Measurements from ENCODE around the gene CDR2.
"Not testable (repeated sequence)": the region's sequence is repeated elsewhere in the genome, so short reads cannot be mapped to it uniquely, and the experiment has no call there.

Gene CDR2

DNA sequence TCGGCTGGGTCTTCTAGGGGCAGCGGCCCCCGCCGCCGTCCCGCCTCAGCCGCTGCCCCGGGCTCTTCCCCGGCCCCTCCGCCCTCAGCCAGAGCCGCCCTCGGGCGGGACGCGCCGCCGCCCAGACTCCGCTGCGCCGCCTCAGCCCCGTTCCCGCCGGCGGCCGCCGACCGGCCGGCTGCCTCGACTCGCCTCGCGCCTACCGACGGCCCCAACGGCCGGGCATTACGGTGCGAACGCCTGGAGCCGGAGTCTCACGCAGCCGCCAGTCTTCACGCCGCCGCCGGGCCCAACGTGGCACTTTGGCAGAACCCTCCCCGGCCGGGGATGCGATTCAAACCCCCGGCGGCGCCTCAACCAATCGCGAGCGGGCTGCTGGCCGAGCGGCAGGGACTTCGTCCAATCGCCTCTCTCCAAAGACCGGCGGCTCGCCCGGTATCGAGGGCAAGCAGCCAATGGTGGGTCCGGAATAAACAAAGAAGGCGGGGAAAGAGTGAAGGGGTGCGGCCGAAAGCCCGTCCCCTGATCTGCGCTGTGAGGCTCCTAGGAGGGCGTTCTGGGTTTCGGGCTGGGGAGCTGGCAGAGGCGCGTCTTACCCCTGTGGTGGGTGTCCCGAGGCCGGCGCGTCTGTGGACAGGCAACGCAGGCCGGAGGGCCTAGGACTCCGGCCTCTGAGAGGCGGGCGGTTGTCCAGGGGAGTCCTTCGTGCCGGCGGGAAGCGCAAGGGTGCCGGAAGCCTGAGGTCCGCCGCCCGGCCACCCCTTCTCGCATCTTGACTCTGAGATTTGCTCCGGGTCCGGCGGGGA lies at the start of gene CDR2:
Gene CDR2, minus strand, starts transcription at position 309 of the 806 bp plus-strand sequence. CDS start 310 bp downstream, outside the sequence.
- DNase-seq: peak; percentile 98 to 99

DNA sequence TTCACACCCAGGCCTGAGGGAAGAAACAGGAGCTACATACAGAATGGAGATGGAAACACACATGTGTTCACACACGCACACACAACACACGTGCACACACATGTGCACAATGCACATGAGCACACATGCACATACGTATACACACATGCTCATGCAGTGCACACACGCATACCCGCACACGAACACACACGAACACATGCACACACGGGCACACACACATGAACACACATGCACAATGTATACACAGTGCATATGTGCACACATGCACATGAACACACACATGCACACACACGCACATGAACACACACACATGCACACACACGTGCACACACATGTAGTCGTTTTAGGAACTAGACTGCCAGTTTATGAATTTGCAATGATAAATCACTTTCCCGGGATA lies 49.3 kb upstream of the CDR2 start:
- DNase-seq: no peak

DNA sequence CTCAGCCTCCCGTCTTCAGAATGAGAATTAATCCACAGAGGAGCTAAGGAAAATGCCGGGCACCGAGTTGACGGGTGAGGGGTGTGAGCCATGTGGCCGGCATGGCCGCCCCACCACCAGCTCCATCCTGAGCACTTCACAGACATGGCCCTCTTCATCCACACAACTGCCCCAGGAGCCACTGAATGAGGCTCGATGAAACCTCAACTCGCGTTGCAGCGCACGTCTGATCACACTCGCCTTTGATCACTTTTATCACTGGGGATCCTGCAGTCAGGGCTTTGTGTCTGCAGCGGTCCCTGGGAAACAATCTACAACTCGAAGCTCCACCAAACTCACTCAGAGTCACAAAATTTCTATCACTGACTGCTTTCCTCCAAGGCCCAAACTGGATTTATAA lies 46.7 kb upstream of the CDR2 start:
- no peak for DNase-seq

DNA sequence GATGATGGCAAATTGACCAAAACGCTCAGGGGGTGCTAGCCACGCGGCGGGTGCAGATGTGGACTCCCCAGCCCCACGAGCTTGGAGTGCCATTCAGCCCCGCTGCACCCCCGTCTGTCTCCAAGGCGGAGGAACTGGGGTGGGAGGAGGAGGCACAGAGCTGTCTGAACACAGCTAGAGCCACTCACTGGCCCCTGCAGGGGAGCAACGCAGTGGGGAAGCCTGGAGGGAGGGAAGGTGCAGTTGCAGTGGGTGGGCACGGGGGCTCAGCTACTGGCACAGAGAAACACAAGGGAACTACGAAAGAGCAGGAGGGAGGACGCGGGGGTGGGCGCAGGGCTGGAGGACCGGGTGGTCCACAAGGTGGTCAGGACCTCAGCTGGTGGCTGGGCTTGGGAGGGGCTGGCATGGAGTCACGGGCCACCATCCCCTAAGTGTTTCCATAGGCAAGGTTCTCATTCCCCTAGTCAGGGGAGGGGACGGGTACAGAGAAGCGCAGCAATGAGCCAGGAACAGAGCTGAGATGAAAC lies 46.3 kb upstream of the CDR2 start:
- no peak for DNase-seq

DNA sequence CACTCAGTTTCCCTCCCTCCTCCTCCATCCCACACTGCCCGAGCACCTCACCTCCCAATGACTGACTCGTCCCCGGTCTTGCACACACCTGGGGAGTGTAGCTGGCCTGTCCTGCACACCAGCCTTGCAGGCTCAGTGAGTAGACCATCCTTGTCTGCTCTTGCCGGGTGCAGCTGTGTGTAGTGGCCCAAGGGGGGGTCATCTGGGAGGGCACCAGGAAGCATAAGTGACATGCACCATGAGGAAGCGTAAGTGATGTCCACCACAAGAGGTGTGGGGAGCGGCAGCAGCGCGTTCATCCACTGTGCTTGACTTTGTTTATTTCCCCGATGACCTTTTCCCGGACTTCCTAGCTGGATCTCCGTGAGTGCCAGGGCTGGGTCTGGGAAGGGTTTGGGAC lies 45.5 kb upstream of the CDR2 start:
- DNase-seq: no peak

DNA sequence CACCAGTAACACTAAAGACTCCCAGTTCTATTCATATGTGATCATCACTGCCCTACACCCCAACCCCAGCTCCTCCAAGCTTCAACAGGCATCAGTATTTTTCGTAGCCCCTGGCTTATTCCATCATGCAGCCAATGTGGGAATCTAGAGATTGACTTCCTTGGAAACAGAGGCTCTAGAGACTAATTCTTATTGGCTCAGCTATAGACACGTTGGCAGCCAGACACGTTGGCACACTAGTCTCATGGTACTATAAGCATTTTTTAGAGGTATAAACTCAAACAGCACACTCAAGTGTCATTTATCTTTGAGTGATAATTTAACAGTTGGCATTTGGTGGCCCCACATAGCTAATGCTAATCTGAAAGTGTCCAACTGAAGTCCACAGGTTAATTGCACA lies 44.4 kb upstream of the CDR2 start:
- DNase-seq: no peak

DNA sequence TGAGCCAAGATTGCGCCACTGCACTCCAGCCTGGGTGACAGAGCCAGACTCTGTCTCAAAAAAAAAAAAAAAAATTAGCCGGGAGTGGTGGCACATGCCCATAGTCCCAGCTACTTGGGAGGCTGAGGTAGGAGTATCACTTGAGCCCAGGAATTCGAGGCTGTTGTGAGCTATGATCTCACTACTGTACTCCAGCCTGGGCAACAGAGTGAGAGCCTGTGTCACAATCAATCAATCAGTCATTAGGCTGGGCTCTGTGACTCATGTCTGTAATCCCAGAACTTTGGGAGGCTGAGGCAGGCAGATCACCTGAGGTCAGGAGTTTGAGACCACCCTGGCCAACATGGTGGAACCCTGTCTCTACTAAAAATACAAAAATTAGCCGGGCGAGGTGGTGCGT lies 43.4 kb upstream of the CDR2 start:
- DNase-seq: not testable (repeated sequence)

DNA sequence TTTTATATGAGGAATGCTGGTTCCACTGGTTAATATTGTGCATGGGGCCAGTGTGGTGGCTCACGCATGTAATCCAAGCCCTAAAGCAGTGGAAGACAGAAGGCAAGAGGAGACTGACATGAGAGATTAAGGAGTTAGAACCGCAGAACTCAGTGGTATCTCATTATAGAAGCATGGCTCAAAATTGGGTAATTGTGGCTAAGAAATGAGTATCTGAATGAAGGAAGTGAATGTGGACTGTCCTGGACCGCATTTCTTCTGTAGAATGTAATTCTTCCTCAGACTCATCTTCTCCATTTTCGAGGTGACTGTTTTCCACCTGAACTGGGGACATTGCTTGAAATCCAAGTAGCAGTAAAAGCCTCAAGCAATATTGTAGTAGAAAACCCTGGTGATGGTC lies 42.6 kb upstream of the CDR2 start:
- no peak for DNase-seq

DNA sequence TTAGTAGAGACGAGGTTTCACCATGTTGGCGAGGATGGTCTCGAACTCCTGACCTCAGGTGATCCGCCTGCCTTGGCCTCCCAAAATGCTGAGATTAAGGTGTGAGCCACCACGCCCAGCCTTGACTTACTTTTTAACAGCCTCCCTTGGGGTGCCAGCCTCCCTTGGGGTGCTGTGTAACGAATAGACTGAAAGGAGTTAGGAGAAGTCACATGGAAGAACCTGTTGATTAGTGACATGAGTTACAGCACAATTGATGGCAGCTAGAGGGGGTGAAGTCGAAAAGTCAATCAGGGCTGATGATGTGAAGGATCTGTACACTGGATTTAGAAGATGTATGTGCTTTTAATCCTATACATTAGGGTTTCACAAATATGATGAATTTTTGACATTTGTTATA lies 39.4 kb upstream of the CDR2 start:
- no peak for DNase-seq

DNA sequence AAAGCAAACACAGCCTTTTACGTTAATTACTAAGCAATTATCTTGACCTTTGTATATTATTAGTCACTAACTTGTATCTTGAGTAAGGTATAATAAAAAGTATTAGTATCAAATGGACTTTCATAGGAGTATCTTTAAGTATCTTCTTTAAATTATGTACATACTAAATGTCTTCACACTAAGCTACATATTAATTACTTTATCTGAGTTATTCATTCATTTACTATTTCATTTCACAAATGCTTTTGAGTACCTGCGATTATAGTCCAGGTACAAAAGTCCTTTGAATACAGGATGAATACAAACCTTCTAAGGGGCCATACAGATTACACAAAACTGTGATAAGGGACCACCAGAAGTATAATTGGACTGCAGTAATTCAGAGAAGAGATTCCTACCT lies 33.1 kb upstream of the CDR2 start:
- no peak for DNase-seq

DNA sequence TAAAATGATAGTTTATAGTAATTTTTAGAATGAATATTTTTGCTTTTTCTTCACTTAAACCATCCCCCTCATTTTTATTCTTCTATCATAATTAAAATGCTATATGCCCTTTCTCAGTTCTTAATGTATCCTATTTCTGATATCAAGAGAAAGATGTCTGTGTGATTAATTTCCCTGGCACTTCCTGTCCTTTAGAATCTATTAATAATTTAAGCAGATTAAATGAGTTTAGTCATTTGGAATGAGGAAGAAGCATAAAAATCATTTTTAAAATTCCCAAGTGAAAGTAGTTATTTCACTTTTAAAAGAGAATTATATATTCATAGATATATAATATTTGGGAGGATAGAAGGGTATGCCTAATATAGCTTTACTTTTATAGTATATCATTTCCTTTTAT lies 27.8 kb upstream of the CDR2 start:
- no peak for DNase-seq

DNA sequence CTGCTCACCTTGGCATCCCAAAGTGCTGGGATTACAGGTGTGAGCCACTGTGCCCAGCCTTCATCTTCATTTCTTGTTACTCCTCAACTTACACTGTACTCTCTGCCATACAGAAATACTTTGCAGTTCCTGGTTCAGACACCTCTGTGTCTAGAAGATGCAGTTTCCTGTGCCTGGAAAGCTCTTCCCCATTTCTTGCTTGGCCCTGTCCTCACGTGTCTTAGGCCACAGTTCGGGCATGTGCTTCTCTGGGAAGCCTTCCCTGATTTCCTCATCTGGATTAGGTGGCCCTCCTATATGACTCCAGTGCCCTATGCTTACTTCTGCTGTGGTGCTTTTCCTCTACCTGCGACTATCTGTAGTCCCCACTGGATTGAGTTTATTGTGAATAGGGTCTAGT lies 26.5 kb upstream of the CDR2 start:
- DNase-seq: no peak

DNA sequence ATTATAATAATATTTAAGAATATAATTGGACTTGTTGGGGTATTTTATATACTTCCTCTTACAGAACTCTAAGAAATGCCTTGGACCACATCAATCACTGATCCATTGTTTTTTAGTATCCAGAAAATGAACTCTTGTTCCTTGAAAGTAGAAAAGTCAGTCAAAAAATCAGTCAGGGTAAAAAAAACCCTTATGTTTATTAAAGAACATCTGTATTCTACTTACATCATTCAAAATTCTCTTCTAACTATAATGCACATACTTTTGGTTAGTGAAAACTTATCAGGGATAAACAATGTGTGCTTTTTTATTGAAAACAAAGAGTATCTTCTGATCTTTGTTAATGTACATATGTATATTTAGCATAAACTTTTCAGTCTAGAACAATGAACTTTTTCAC lies 23.5 kb upstream of the CDR2 start:
- no peak for DNase-seq

DNA sequence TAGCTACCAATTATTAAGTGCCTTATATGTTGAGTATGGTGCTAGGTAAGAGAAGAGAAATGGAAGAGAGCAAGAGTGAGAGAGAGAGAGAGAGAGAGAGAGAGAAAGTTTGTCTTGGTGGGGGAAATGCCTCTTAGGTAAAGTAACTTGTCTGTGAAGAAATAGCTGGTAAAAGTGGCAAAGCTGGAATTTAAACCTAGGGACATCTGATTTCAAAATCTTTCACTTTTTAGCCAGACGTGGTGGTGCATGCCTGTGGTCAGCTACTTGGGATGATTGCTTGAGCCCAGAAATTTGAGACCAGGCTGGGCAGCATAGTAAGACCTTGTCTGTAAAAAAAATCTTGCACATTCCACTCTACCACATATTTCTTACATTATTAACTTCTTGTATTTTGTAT lies 23.0 kb upstream of the CDR2 start:
- no peak for DNase-seq

DNA sequence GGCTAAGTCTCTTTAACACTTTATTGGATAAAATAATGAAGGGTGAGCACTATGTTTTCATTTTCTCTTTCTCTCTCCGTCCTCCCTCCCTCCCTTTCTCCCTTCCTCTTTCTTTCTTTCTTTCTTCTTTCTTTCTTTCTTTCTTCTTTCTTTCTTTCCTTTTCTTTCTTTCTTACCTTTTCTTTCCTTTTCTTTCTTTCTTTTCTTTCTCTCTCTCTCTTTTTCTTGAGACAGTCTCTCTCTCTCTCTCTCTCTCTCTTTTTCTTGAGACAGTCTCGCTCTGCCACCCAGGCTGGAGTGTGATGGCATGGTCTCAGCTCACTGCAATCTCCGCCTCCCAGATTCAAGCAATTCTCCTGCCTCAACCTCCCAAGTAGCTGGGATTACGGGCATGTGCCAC lies 21.5 kb upstream of the CDR2 start:
- no peak for DNase-seq

DNA sequence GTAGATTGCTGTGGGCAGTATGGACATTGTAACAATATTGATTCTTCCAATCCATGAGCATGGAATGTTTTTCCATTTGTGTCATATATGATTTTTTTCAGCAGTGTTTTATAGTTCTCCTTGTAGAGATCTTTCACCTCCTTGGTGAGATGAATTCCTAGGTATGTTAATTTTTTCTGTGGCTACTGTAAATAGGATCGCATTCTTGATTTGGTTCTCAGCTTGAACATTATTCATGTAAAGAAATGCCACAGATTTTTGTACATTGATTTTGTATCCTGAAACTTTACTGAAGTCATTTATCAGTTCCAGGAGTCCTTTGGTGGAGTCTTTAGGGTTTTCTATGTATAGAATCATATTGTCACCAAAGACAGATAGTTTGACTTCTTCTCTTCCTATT lies 19.7 kb upstream of the CDR2 start:
- DNase-seq: no peak

DNA sequence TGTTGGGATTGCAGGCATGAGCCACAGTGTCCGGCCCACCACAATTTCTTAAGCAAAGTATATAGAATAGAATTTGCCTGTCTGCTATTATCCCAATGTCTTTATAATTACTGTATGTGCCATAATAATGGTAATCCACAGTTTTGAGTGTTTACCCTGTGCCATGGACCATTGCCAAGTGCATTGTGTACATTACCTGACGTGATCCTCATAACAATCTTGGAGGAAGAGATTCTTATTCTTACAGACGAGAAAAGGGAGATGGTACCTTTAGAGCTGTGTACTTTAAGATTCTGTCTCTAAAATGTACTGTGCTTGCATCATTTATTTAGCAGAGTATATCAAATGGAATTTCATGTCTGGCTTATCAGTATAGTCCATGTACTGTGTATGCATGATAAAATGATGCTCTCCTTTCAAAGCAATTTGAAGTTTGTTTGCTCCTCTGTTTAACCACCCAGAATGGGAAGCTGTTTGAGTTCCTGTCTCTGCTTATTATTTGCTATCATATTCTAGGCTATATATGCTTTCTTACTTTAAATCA lies 13.8 kb upstream of the CDR2 start:
- DNase-seq: no peak

DNA sequence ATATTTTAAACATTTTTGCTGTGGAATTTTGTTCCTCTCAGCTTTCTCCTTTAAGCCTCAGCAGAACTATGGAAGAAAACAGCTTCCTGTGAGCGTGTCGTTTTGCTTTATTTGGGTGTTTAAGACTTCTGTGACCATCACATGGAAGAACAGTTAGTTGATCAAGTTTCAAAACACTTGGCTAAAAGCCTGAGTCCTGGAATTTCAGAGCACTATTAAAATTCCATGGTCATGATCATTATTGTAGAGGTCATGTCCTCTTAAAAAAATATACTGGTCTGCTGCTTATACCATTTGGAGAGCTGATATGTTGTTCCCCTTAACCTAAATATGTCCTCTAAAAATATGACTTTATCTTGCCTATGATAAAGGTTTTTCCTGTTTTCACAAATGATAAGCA lies 12.6 kb upstream of the CDR2 start:
- DNase-seq: no peak

DNA sequence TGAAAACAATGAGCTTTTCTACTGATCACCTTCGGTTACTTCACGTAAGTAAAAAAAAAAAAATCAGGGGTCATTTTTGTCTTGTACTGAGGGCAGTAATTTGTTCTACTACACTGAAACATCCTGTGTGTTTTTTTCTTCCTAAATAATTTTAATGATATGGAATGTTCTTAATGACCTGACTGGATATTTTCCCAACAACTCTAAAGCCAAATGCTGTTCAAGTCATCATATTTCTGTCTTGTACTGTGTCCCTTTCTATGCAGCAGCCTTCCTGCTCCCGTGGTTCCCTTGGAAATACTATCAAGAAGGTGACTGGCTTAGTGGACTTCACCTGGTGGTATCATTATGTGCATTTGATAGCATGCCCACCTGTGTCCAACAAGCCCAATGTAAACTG lies 10.8 kb upstream of the CDR2 start:
- no peak for DNase-seq

DNA sequence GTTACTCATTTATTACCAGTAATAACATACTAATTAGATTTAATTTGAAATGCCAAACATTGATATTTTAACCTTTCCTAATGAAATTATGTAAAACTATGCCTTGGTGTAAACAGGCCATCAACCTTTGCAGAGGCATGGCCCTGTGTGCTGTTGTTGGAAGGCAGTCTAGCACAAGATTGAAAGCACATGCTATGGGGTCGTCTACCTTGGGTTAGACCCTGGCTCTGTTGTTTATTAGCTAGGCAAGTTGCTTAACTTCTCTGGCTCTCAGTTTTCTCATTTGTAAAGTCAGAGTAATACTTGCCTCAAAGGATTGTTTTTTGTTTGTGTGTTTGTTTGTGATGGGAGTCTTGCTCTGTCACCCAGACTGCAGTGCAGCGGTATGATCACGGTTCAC lies 9.4 kb upstream of the CDR2 start:
- DNase-seq: no peak

DNA sequence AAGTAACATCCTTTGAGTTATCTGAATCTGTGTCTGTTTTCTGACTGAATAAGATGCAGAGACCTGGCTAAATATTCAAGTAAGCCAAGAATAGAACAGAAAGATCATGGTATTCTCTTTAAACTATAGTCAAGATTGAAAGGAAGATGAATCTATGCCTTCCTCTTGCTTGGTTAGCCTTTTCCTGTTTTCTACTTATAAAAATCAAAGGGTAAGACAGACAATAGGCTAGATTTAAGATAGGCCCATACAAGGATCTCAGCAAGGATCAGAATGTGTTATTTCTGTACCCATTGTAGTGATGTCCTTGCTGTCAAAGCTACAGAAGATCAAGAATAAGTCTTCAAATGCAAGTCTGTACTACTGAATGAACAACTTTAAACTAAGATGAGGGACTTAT lies 7.0 kb upstream of the CDR2 start:
- DNase-seq: no peak

DNA sequence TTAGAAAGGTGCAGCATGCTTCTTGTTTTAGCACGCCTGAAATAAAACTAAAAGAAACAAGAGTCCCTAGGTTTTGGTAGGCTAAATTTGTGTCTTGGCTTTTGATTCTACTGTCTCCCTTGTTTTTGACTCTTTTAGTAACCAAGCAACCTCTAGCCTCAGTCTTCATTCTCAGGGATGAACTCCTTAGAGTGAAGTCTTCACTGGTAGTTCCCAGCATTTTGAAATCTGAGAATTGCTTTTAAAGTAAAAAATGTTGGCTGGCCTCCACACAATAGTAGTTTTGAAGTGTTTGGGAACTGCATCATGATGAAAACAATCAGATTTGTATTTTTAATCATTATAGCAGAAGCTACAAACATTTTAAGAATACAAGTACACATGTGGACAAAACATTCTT lies 6.1 kb upstream of the CDR2 start:
- no peak for DNase-seq

DNA sequence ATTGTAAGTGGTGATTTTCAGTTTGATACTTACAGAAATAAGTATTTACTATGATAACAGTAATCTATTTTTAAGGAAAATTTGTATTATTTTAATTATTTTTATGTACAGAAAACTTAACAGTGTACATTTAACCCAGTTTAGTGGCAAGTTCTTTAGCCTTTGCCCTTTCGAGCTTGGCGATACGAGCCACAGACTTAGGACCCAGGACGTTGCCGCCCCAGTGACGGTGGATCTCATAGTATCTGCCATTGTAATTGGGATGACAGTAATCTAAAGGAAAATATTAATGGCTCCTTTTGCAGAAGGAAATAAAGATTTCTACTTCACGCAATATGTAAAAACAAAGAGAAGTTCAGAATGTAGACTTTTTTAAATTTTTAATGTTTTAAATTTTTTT lies 5.2 kb upstream of the CDR2 start:
- DNase-seq: no peak

DNA sequence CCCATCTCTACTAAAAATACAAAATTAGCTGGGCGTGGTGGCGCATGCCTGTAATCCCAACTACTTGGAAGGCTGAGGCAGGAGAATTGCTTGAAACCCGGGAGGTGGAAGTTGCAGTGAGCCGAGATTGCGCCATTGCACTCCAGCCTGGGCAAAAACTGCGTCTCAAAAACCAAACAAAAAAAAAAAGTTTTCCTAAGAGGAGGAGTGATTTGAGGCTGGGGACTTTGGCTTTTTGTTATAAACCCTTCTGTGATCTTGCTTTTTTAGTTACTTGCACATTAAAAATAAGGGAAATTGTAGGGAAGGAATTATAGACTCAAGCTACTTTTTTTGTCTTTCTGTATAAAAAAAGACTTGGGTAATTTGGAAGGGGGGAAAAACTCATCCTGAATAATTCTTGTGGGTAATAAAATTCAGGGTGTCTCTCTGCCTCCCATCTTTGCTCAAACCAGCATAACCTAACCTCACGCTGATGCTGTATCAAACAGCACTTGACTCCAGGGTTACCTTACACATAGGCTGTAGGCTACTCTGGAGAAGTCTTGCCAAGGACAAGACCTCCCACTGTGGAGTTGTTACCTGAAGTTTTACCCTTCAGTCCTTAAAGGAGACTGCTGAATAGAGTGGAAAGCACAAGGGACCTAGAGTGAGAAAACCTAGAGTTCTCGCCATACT lies 1.7 kb upstream of the CDR2 start:
- DNase-seq: no peak

Measured in CD4-positive, alpha-beta T cell treated with Interleukin-1 beta for 1 hour (primary cell).